CD8-positive, alpha-beta memory T cell (primary cell): Measurements from ENCODE around the gene AASS. TPM values are rescaled to one million over a fixed set of nuclear protein-coding genes. Genes with fewer than 3 reads are reported as not detected.

Experiments used
- CTCF ChIA-PET: fragments of 350-600 bp; sonication (Branson Sonifier 250); formaldehyde crosslinking; loops from one replicate; lab custom pipeline; 2021; ENCODE audit warnings: antibody characterized with exemption; lab: Charles Lee
- POLR2A ChIA-PET: fragments of 350-600 bp; sonication (Branson Sonifier 250); formaldehyde crosslinking; loops from one replicate; lab custom pipeline; 2021; ENCODE audit warnings: antibody characterized with exemption; lab: Charles Lee
- DNase-seq, 5 donors: peaks; one replicate each; pipeline versions ENCODE4 v3.0.0 to v3.0.0-alpha.2; 2020 to 2022; ENCODE audit warnings: mixed read lengths in 1 of 5
- H3K27ac ChIP-seq: one replicate; pipeline ENCODE4 v1.7.0; 2013; ENCODE audit warnings: low read depth, mild to moderate bottlenecking, low read length, moderate library complexity
- H3K27me3 ChIP-seq: 2 replicates; pipeline ENCODE4 v1.7.0; 2013; ENCODE audit warnings: low read length, mild to moderate bottlenecking; ENCODE audit not compliant: insufficient read depth, poor library complexity, severe bottlenecking
- H3K36me3 ChIP-seq: 2 replicates; pipeline ENCODE4 v1.7.0; 2013; ENCODE audit warnings: mild to moderate bottlenecking, low read length, moderate library complexity; ENCODE audit not compliant: insufficient read depth
- H3K4me1 ChIP-seq: 2 replicates; pipeline ENCODE4 v1.7.0; 2013; ENCODE audit warnings: mild to moderate bottlenecking, low read length, moderate library complexity; ENCODE audit not compliant: insufficient read depth
- H3K4me3 ChIP-seq: 2 replicates; pipeline ENCODE4 v1.7.0; 2013; ENCODE audit warnings: mild to moderate bottlenecking, low read length
- H3K9me3 ChIP-seq: 2 replicates; pipeline ENCODE4 v1.7.0; 2013; ENCODE audit warnings: mild to moderate bottlenecking, low read length
- H3K27ac Mint-ChIP-seq, 8 donors: one replicate each; pipeline ENCODE4 v1.8.0; 2020 to 2021; ENCODE audit warnings: mixed read lengths in 8 of 8, mild to moderate bottlenecking in 6 of 8, inconsistent platforms in 3 of 8, moderate library complexity in 3 of 8
- H3K27me3 Mint-ChIP-seq, 2 donors: one replicate each; pipeline ENCODE4 v1.8.0; 2020 to 2021; ENCODE audit warnings: mixed read lengths in 2 of 2, mild to moderate bottlenecking in 1 of 2, moderate library complexity in 1 of 2
- H3K36me3 Mint-ChIP-seq, 3 donors: one replicate each; pipeline ENCODE4 v1.8.0; 2020 to 2021; ENCODE audit warnings: mixed read lengths in 3 of 3, inconsistent platforms in 1 of 3, mild to moderate bottlenecking in 1 of 3
- H3K4me1 Mint-ChIP-seq, 3 donors: one replicate each; pipeline ENCODE4 v1.8.0; 2020 to 2021; ENCODE audit warnings: mixed read lengths in 3 of 3, inconsistent platforms in 1 of 3, mild to moderate bottlenecking in 1 of 3
- H3K4me3 Mint-ChIP-seq, 7 donors: one replicate each; pipeline ENCODE4 v1.8.0; 2020 to 2021; ENCODE audit warnings: mixed read lengths in 7 of 7, mild to moderate bottlenecking in 6 of 7, moderate library complexity in 4 of 7, inconsistent platforms in 2 of 7
- H3K9me3 Mint-ChIP-seq, 5 donors: one replicate each; pipeline ENCODE4 v1.8.0; 2020 to 2022; ENCODE audit warnings: mixed read lengths in 5 of 5, mild to moderate bottlenecking in 3 of 5, moderate library complexity in 2 of 5, inconsistent platforms in 1 of 5
- polyA plus RNA-seq: library from polyadenylated mRNA; unstranded; fragments of 300-500 nt; fragmentation: Illumina TruSeq; gene quantifications from one replicate; pipeline ENCODE4 v1.2.3, GENCODE V29; 2021
- total RNA-seq, 2 experiments: library from RNA; stranded (reverse); gene quantifications; one replicate each; pipeline ENCODE4 v1.2.3, GENCODE V29; 2021

The AASS gene
- total and polyA plus RNA-seq, 3 experiments from 2014 or later: 1.6 to 2.1 (median 2.0) TPM

- CTCF ChIA-PET: no interaction called here
- no peaks in the 10 kb centered on the region for H3K36me3 Mint-ChIP-seq
These were observed 80.9 kb downstream of the AASS start for GRCh38 chr7:122063146-122063545.

GRCh38 chr7:122059542-122059941 lies 84.5 kb downstream of the AASS start:
- Mint-ChIP-seq H3K27me3 (no peaks in the 10 kb centered on the region), H3K27ac (no peak overlapping the region), H3K4me3 (no peak overlapping the region), H3K9me3 (peaks cover 0 to 7% (median 0%) of the 10 kb centered on the region in 5 donors), H3K36me3 (no peaks in the 10 kb centered on the region), H3K4me1 (no peaks in the 10 kb centered on the region)
- CTCF ChIA-PET: no interaction called here
- Histone ChIP-seq H3K27me3 (no peaks in the 10 kb centered on the region), H3K9me3 (no peaks in the 10 kb centered on the region), H3K4me1 (no peaks in the 10 kb centered on the region), H3K4me3 (no peak overlapping the region), H3K27ac (no peak overlapping the region), H3K36me3 (no peaks in the 10 kb centered on the region)
- POLR2A ChIA-PET: no interaction called here
- no peak for DNase-seq

More at GRCh38 chr7:122063146-122063545, 80.9 kb downstream of the AASS start:
- Mint-ChIP-seq H3K27ac (no peak overlapping the region), H3K9me3 (peaks cover 0 to 6% (median 2%) of the 10 kb centered on the region in 5 donors), H3K27me3 (no peaks in the 10 kb centered on the region), H3K4me1 (no peaks in the 10 kb centered on the region), H3K4me3 (no peak overlapping the region)
- Histone ChIP-seq H3K27ac (no peak overlapping the region), H3K36me3 (no peaks in the 10 kb centered on the region), H3K27me3 (no peaks in the 10 kb centered on the region), H3K4me1 (no peaks in the 10 kb centered on the region), H3K9me3 (no peaks in the 10 kb centered on the region), H3K4me3 (no peak overlapping the region)
- no peak for DNase-seq
- POLR2A ChIA-PET: no interaction called here

- ChIA-PET CTCF (no interaction called here), POLR2A (no interaction called here)
- DNase-seq: no peak
- no peaks in the 10 kb centered on the region for H3K36me3 ChIP-seq
- H3K4me3 Mint-ChIP-seq: no peak overlapping the region
- H3K4me1 ChIP-seq: no peaks in the 10 kb centered on the region
- H3K9me3 Mint-ChIP-seq: peaks cover 0 to 7% (median 0%) of the 10 kb centered on the region in 5 donors
- peak overlapping the region in 1 of 8 donors; percentile 50 for H3K27ac Mint-ChIP-seq
- no peaks in the 10 kb centered on the region for H3K27me3 Mint-ChIP-seq
- H3K27me3 ChIP-seq: no peaks in the 10 kb centered on the region
- no peaks in the 10 kb centered on the region for H3K9me3 ChIP-seq
- H3K4me3 ChIP-seq: no peak overlapping the region
- H3K27ac ChIP-seq: no peak overlapping the region
- no peaks in the 10 kb centered on the region for H3K36me3 Mint-ChIP-seq
- no peaks in the 10 kb centered on the region for H3K4me1 Mint-ChIP-seq
These were observed 87.1 kb downstream of the AASS start for GRCh38 chr7:122056977-122057376.

- ChIA-PET POLR2A (no interaction called here), CTCF (no interaction called here)
- H3K4me1 Mint-ChIP-seq: no peaks in the 10 kb centered on the region
- no peak overlapping the region for H3K27ac ChIP-seq
- H3K4me3 ChIP-seq: no peak overlapping the region
- H3K36me3 ChIP-seq: no peaks in the 10 kb centered on the region
- H3K36me3 Mint-ChIP-seq: no peaks in the 10 kb centered on the region
- H3K4me1 ChIP-seq: no peaks in the 10 kb centered on the region
- H3K27me3 Mint-ChIP-seq: no peaks in the 10 kb centered on the region
- H3K27ac Mint-ChIP-seq: no peak overlapping the region
- DNase-seq: no peak
- peaks cover 0 to 7% (median 0%) of the 10 kb centered on the region in 5 donors for H3K9me3 Mint-ChIP-seq
- H3K4me3 Mint-ChIP-seq: no peak overlapping the region
- H3K27me3 ChIP-seq: no peaks in the 10 kb centered on the region
- no peaks in the 10 kb centered on the region for H3K9me3 ChIP-seq
These were observed 89.0 kb downstream of the AASS start for GRCh38 chr7:122055073-122055472.

- Mint-ChIP-seq H3K9me3 (peaks cover 0 to 7% (median 0%) of the 10 kb centered on the region in 5 donors), H3K4me3 (no peak overlapping the region), H3K27me3 (no peaks in the 10 kb centered on the region), H3K27ac (no peak overlapping the region), H3K4me1 (no peaks in the 10 kb centered on the region), H3K36me3 (no peaks in the 10 kb centered on the region)
- CTCF ChIA-PET: no interaction called here
- no peaks in the 10 kb centered on the region for H3K36me3 ChIP-seq
- H3K4me1 ChIP-seq: no peaks in the 10 kb centered on the region
- H3K27ac ChIP-seq: no peak overlapping the region
- POLR2A ChIA-PET: no interaction called here
- no peaks in the 10 kb centered on the region for H3K27me3 ChIP-seq
- no peaks in the 10 kb centered on the region for H3K9me3 ChIP-seq
- DNase-seq: no peak
- H3K4me3 ChIP-seq: no peak overlapping the region
These were observed 89.7 kb downstream of the AASS start for GRCh38 chr7:122054393-122054792.

GRCh38 chr7:122046402-122046801 lies 97.6 kb downstream of the AASS start:
- H3K27ac ChIP-seq: no peak overlapping the region
- H3K36me3 Mint-ChIP-seq: no peaks in the 10 kb centered on the region
- ChIA-PET CTCF (no interaction called here), POLR2A (no interaction called here)
- no peaks in the 10 kb centered on the region for H3K27me3 Mint-ChIP-seq
- no peaks in the 10 kb centered on the region for H3K4me1 ChIP-seq
- H3K4me3 ChIP-seq: no peak overlapping the region
- no peak overlapping the region for H3K4me3 Mint-ChIP-seq
- H3K4me1 Mint-ChIP-seq: no peaks in the 10 kb centered on the region
- peaks cover 0 to 5% (median 0%) of the 10 kb centered on the region in 5 donors for H3K9me3 Mint-ChIP-seq
- no peaks in the 10 kb centered on the region for H3K9me3 ChIP-seq
- no peaks in the 10 kb centered on the region for H3K27me3 ChIP-seq
- no peak overlapping the region for H3K27ac Mint-ChIP-seq
- no peaks in the 10 kb centered on the region for H3K36me3 ChIP-seq
- no peak for DNase-seq

GRCh38 chr7:122040147-122040546 lies 103.9 kb downstream of the AASS start:
- POLR2A ChIA-PET: no interaction called here

GRCh38 chr7:122038904-122039303 lies 105.1 kb downstream of the AASS start:
- Mint-ChIP-seq H3K27me3 (no peaks in the 10 kb centered on the region), H3K27ac (no peak overlapping the region), H3K9me3 (peaks cover 0 to 3% (median 1%) of the 10 kb centered on the region in 5 donors), H3K4me3 (no peak overlapping the region), H3K36me3 (no peaks in the 10 kb centered on the region), H3K4me1 (no peaks in the 10 kb centered on the region)
- no peaks in the 10 kb centered on the region for H3K4me1 ChIP-seq
- ChIA-PET POLR2A (no interaction called here), CTCF (no interaction called here)
- no peak overlapping the region for H3K4me3 ChIP-seq
- H3K27ac ChIP-seq: no peak overlapping the region
- DNase-seq: no peak
- no peaks in the 10 kb centered on the region for H3K9me3 ChIP-seq
- H3K27me3 ChIP-seq: no peaks in the 10 kb centered on the region
- H3K36me3 ChIP-seq: no peaks in the 10 kb centered on the region

More at GRCh38 chr7:122040147-122040546, 103.9 kb downstream of the AASS start:
- Histone ChIP-seq H3K4me1 (no peaks in the 10 kb centered on the region), H3K4me3 (no peak overlapping the region), H3K9me3 (no peaks in the 10 kb centered on the region), H3K27me3 (no peaks in the 10 kb centered on the region), H3K27ac (no peak overlapping the region), H3K36me3 (no peaks in the 10 kb centered on the region)
- Mint-ChIP-seq H3K4me1 (no peaks in the 10 kb centered on the region), H3K27ac (no peak overlapping the region), H3K4me3 (no peak overlapping the region), H3K9me3 (peaks cover 0 to 3% (median 1%) of the 10 kb centered on the region in 5 donors), H3K36me3 (no peaks in the 10 kb centered on the region), H3K27me3 (no peaks in the 10 kb centered on the region)
- CTCF ChIA-PET: no interaction called here
- no peak for DNase-seq

GRCh38 chr7:122038134-122038533 lies 105.9 kb downstream of the AASS start:
- Mint-ChIP-seq H3K27me3 (no peaks in the 10 kb centered on the region), H3K9me3 (peaks cover 0 to 3% (median 1%) of the 10 kb centered on the region in 5 donors), H3K36me3 (no peaks in the 10 kb centered on the region), H3K4me1 (no peaks in the 10 kb centered on the region), H3K4me3 (no peak overlapping the region), H3K27ac (no peak overlapping the region)
- Histone ChIP-seq H3K4me3 (no peak overlapping the region), H3K9me3 (no peaks in the 10 kb centered on the region), H3K4me1 (no peaks in the 10 kb centered on the region), H3K36me3 (no peaks in the 10 kb centered on the region), H3K27ac (no peak overlapping the region), H3K27me3 (no peaks in the 10 kb centered on the region)
- ChIA-PET POLR2A (no interaction called here), CTCF (no interaction called here)
- DNase-seq: no peak
